ENCODE data around the gene GPSM1.

GPSM1 gene

GRCh38 chr9:136375096-136375495 is 47.8 kb downstream of the GPSM1 start:
- DNase-seq (ENCODE audit: low read depth in 2 of 2), result no peak

- no peak for DNase-seq (ENCODE audit: low read depth in 2 of 2)
These were observed 49.1 kb downstream of the GPSM1 start for GRCh38 chr9:136376457-136376856.

- no peak for DNase-seq (ENCODE audit: low read depth in 2 of 2)
These were observed 50.2 kb downstream of the GPSM1 start for GRCh38 chr9:136377341-136378169.

- no peak for DNase-seq (ENCODE audit: low read depth in 2 of 2)
These were observed 51.0 kb downstream of the GPSM1 start for GRCh38 chr9:136378170-136379002.

- no peak for DNase-seq (ENCODE audit: low read depth in 2 of 2)
These were observed 51.6 kb downstream of the GPSM1 start for GRCh38 chr9:136379003-136379287.

GRCh38 chr9:136379401-136379800 is 52.1 kb downstream of the GPSM1 start:
- no peak for DNase-seq (ENCODE audit: low read depth in 2 of 2)

GRCh38 chr9:136379891-136380290 is 52.6 kb downstream of the GPSM1 start:
- DNase-seq (ENCODE audit: low read depth in 2 of 2), result no peak

GRCh38 chr9:136380381-136380780 is 53.0 kb downstream of the GPSM1 start:
- no peak for DNase-seq (ENCODE audit: low read depth in 2 of 2)

GRCh38 chr9:136381311-136381710 is 54.0 kb downstream of the GPSM1 start:
- no peak for DNase-seq (ENCODE audit: low read depth in 2 of 2)

GRCh38 chr9:136381966-136382513 is 54.7 kb downstream of the GPSM1 start:
- no peak for DNase-seq (ENCODE audit: low read depth in 2 of 2)

- no peak for DNase-seq (ENCODE audit: low read depth in 2 of 2)
These were observed 56.1 kb downstream of the GPSM1 start for GRCh38 chr9:136383436-136383835.

GRCh38 chr9:136385015-136385414 is 57.7 kb downstream of the GPSM1 start:
- peak in 1 of 2 donors; percentile 28 for DNase-seq (ENCODE audit: low read depth in 2 of 2)

- no peak for DNase-seq (ENCODE audit: low read depth in 2 of 2)
These were observed 58.7 kb downstream of the GPSM1 start for GRCh38 chr9:136386018-136386417.

- no peak for DNase-seq (ENCODE audit: low read depth in 2 of 2)
These were observed 59.9 kb downstream of the GPSM1 start for GRCh38 chr9:136387217-136387616.

GRCh38 chr9:136389396-136389795 is 62.1 kb downstream of the GPSM1 start:
- no peak for DNase-seq (ENCODE audit: low read depth in 2 of 2)

GRCh38 chr9:136391737-136392537 is 64.6 kb downstream of the GPSM1 start:
- DNase-seq (ENCODE audit: low read depth in 2 of 2), result no peak

- no peak for DNase-seq (ENCODE audit: low read depth in 2 of 2)
These were observed 65.5 kb downstream of the GPSM1 start for GRCh38 chr9:136392538-136393449.

- no peak for DNase-seq (ENCODE audit: low read depth in 2 of 2)
These were observed 66.2 kb downstream of the GPSM1 start for GRCh38 chr9:136393531-136393930.

GRCh38 chr9:136394312-136395019 is 67.1 kb downstream of the GPSM1 start:
- DNase-seq (ENCODE audit: low read depth in 2 of 2), result no peak

GRCh38 chr9:136395020-136395340 is 67.6 kb downstream of the GPSM1 start:
- no peak for DNase-seq (ENCODE audit: low read depth in 2 of 2)

All from stimulated activated CD4-positive, alpha-beta T cell treated with anti-CD3 and anti-CD28 coated beads, Interleukin-4, amount 100 ng/mL, for 48 hours (primary cell).